ENCODE data around the gene ACAD8.

DNA sequence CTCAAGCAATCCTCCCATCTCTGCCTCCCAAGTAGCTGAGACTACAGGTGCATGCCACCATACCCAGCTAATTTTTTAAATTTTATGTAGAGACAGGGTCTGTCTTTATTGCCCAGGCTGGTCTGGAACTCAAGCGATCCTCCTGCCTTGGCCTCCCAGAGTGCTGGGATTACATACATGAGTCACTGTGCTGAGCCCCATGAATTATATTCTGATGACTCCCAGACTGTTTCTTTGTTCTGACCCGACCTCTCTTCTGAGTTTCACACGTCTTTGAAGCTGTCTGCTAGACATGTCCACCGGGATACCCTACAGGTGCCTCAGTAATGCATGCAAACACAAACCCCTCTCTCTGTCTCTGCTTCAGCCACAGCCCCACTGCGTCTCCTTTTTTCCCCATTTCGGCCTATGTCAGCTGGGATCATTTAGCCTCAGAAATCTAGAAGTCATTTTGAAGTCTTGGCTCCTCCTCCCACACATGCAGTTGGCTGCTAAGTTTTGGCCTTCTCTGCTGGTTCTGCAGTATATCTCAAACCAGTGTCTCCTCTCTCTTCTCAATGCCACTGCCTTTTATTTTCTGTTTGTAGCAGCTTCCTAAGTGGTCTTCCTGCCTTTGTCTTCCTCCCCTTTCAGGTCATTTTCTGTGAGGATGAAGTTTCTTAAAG is 24.1 kb upstream of the ACAD8 start:
- TF ChIP-seq POLR2A (IDR thresholded peaks at IDR 0.05), result no peak
- TF ChIP-seq, protein P1, sequence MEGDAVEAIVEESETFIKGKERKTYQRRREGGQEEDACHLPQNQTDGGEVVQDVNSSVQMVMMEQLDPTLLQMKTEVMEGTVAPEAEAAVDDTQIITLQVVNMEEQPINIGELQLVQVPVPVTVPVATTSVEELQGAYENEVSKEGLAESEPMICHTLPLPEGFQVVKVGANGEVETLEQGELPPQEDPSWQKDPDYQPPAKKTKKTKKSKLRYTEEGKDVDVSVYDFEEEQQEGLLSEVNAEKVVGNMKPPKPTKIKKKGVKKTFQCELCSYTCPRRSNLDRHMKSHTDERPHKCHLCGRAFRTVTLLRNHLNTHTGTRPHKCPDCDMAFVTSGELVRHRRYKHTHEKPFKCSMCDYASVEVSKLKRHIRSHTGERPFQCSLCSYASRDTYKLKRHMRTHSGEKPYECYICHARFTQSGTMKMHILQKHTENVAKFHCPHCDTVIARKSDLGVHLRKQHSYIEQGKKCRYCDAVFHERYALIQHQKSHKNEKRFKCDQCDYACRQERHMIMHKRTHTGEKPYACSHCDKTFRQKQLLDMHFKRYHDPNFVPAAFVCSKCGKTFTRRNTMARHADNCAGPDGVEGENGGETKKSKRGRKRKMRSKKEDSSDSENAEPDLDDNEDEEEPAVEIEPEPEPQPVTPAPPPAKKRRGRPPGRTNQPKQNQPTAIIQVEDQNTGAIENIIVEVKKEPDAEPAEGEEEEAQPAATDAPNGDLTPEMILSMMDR (IDR thresholded peaks at IDR 0.05), result no peak
